Common myeloid progenitor, CD34-positive (primary cell): ENCODE data around the gene PTPN13.
"Not testable (repeated sequence)": the region's sequence is repeated elsewhere in the genome, so short reads cannot be mapped to it uniquely, and the experiment has no call there.

ENCODE experiments used
- CTCF ChIA-PET: fragments of 350-600 bp; sonication (Branson Sonifier 250); formaldehyde crosslinking; loops from one replicate; lab custom pipeline; 2021; ENCODE audit warnings: antibody characterized with exemption; lab: Charles Lee
- POLR2A ChIA-PET: fragments of 350-600 bp; sonication (Branson Sonifier 250); formaldehyde crosslinking; loops from one replicate; lab custom pipeline; 2021; ENCODE audit warnings: antibody characterized with exemption; lab: Charles Lee
- DNase-seq, 3 donors: peaks; one replicate each; pipeline versions ENCODE4 v3.0.0 to v3.0.0-alpha.2; 2013
- H3K27ac ChIP-seq, 2 experiments: 1 replicate in 1 of 2; 2 replicates in 1 of 2; pipeline ENCODE4 v1.7.0; 2013; ENCODE audit warnings: inconsistent platforms in 2 of 2, low read length in 2 of 2, mild to moderate bottlenecking in 2 of 2, low read depth in 1 of 2, moderate library complexity in 1 of 2; ENCODE audit not compliant: severe bottlenecking in 2 of 2, insufficient read depth in 1 of 2, poor library complexity in 1 of 2
- H3K27me3 ChIP-seq, 5 experiments: replicated peaks in 2 of 5; 1 replicate in 3 of 5; 2 replicates in 2 of 5; pipeline versions ENCODE4 v1.6.1 to v1.7.0; 2013; ENCODE audit warnings: low read length in 4 of 5, mild to moderate bottlenecking in 2 of 5, moderate library complexity in 2 of 5, inconsistent platforms in 1 of 5; ENCODE audit not compliant: insufficient read depth in 5 of 5, control insufficient read depth in 4 of 5
- H3K36me3 ChIP-seq, 4 experiments: 1 replicate in 2 of 4; 2 replicates in 2 of 4; pipeline versions ENCODE4 v1.6.1 to v1.7.0; 2013; ENCODE audit warnings: low read length in 3 of 4, control low read depth in 1 of 4, mild to moderate bottlenecking in 1 of 4; ENCODE audit not compliant: control insufficient read depth in 4 of 4, insufficient read depth in 4 of 4
- H3K4me1 ChIP-seq, 4 experiments: 1 replicate in 3 of 4; 2 replicates in 1 of 4; pipeline versions ENCODE4 v1.6.1 to v1.7.1; 2013; ENCODE audit warnings: low read length in 3 of 4, mild to moderate bottlenecking in 3 of 4, control low read depth in 1 of 4, inconsistent platforms in 1 of 4, moderate library complexity in 1 of 4; ENCODE audit not compliant: control insufficient read depth in 4 of 4, insufficient read depth in 4 of 4; ENCODE audit errors: control extremely low read depth in 1 of 4
- H3K4me3 ChIP-seq, 7 experiments: 1 replicate in 4 of 7; 2 replicates in 3 of 7; pipeline versions ENCODE4 v1.5.1 to v1.7.0; 2013; ENCODE audit warnings: mild to moderate bottlenecking in 7 of 7, low read length in 6 of 7, moderate library complexity in 6 of 7, inconsistent platforms in 2 of 7, low read depth in 2 of 7, control low read depth in 1 of 7; ENCODE audit not compliant: insufficient read depth in 4 of 7, control insufficient read depth in 1 of 7; ENCODE audit errors: extremely low read depth in 1 of 7
- H3K9me3 ChIP-seq, 5 experiments: 1 replicate in 4 of 5; 2 replicates in 1 of 5; pipeline versions ENCODE4 v1.6.1 to v1.7.1; 2013; ENCODE audit warnings: low read length in 4 of 5, mild to moderate bottlenecking in 2 of 5, inconsistent platforms in 1 of 5, low read depth in 1 of 5, moderate library complexity in 1 of 5; ENCODE audit not compliant: control insufficient read depth in 4 of 5, insufficient read depth in 2 of 5; ENCODE audit errors: control extremely low read depth in 1 of 5
- WGBS: methylation state at CpG from one replicate; pipeline ENCODE4 v1.1.5; 2013; ENCODE audit not compliant: insufficient coverage; 5-methylcytosine and 5-hydroxymethylcytosine counted together

The PTPN13 gene

GRCh38 chr4:86640469-86640868, 46.4 kb downstream of the PTPN13 start:
- Histone ChIP-seq H3K4me1 (no peaks in the 10 kb centered on the region), H3K27ac (no peak overlapping the region), H3K36me3 (peaks cover 0 to 3% (median 0%) of the 10 kb centered on the region in 4 experiments), H3K27me3 (no peaks in the 10 kb centered on the region), H3K9me3 (peaks cover 0 to 3% (median 0%) of the 10 kb centered on the region in 5 experiments), H3K4me3 (no peak overlapping the region)
- ChIA-PET CTCF (no interaction called here), POLR2A (no interaction called here)
- WGBS, result no CpG with 5 or more reads among the region's 1 CpG
- no peak for DNase-seq

DNA sequence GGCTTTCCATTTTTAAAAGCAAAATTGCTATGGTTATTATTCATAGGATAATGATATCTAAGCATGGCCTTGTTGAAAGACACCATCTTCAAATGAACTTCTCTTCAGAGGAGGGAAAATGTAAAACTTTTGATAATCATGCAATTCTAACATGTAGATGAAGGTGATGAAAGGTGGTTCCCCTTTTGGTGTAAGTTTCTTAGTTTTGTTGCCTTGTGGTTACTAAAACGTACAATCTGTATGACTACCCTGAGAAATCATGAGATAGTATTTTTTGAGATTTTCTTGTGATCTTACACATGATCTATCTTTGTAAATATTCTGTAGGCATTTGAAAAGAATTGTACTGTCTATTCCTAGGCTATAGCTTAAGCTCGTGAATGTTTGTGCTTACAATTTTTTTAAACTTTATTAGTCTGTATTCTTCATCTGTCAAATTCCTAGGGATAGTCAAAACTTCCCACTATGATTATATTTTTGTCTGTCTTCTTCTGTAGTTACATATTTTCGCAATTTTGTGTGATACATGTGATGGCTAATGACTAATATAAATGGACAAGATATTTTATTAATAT, 47.5 kb downstream of the PTPN13 start:
- WGBS, result no CpG with 5 or more reads among the region's 3 CpGs
- POLR2A ChIA-PET, result no interaction called here

GRCh38 chr4:86644892-86645291, 50.8 kb downstream of the PTPN13 start:
- ChIA-PET POLR2A (no interaction called here), CTCF (interaction anchor here (0.5 kb wide), 1 partner anchor 8 kb away, joined by 3 read pairs; no protein-coding TSS in a partner anchor)
- Histone ChIP-seq H3K27ac (no peak overlapping the region), H3K36me3 (no peaks in the 10 kb centered on the region), H3K9me3 (peaks cover under 1 to 17% (median 3%) of the 10 kb centered on the region in 5 experiments), H3K4me1 (no peaks in the 10 kb centered on the region), H3K4me3 (no peak overlapping the region), H3K27me3 (no peaks in the 10 kb centered on the region)
- DNase-seq, result no peak
- WGBS, result 97% methylated on average over 6 of the region's 8 CpGs

More for the DNA sequence above, 47.5 kb downstream of the PTPN13 start:
- Histone ChIP-seq H3K36me3 (no peaks in the 10 kb centered on the region), H3K27ac (no peak overlapping the region), H3K4me3 (no peak overlapping the region), H3K27me3 (no peaks in the 10 kb centered on the region), H3K4me1 (no peaks in the 10 kb centered on the region), H3K9me3 (no peaks in the 10 kb centered on the region)
- DNase-seq, result peak in 2 of 3 donors; percentile 36 to 51
- CTCF ChIA-PET, result no interaction called here

- no peaks in the 10 kb centered on the region for H3K4me1 ChIP-seq
- peaks cover 2 to 45% (median 10%) of the 10 kb centered on the region in 5 experiments for H3K9me3 ChIP-seq
- no peak overlapping the region for H3K4me3 ChIP-seq
- no peak overlapping the region for H3K27ac ChIP-seq
- no peak for DNase-seq
- H3K36me3 ChIP-seq, result peaks cover 0 to 4% (median 0%) of the 10 kb centered on the region in 4 experiments
- ChIA-PET CTCF (no interaction called here), POLR2A (no interaction called here)
- no CpG with 5 or more reads among the region's 1 CpG for WGBS
- H3K27me3 ChIP-seq, result no peaks in the 10 kb centered on the region
Observed at GRCh38 chr4:86652332-86652932, 58.3 kb downstream of the PTPN13 start.

DNA sequence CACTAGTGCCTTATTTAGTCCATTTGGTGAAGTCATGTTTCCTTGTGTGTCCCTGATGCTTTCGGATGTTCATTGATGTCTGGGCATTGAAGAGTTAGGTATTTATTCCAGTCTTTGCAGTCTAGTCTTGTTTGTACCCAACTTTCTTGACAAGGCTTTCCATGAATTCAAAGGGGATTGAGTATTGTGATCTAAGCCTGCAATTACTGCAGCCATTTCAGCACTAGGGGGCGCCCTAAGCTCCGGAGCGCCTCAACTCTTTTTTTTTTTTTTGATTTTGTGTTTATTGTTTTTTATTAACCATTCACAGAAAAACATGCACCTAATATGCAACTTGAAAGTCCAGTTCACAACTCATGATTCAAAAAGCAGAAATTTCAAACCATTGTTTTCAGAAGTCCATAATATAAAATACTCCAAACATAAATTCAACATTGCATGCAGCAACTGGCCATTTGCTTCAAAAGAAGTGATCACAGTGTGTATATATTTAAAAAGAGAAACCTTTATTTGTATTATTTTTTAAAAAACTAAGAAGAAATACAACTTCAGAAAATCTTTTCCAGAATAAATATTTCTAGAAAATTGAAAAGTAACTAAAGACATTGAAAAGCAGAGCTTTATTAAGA, 59.2 kb downstream of the PTPN13 start:
- peaks cover 2 to 45% (median 6%) of the 10 kb centered on the region in 5 experiments for H3K9me3 ChIP-seq
- H3K4me3 ChIP-seq, result no peak overlapping the region
- ChIA-PET POLR2A (no interaction called here), CTCF (interaction anchor here (0.6 kb wide), 1 partner anchor 9 kb away, joined by 3 read pairs; no protein-coding TSS in a partner anchor)
- DNase-seq, result peak in 2 of 3 donors; percentile 19 to 21
- WGBS, result no CpG with 5 or more reads among the region's 4 CpGs
- H3K27ac ChIP-seq, result no peak overlapping the region
- no peaks in the 10 kb centered on the region for H3K27me3 ChIP-seq
- no peaks in the 10 kb centered on the region for H3K4me1 ChIP-seq
- H3K36me3 ChIP-seq, result peaks cover 0 to 5% (median 0%) of the 10 kb centered on the region in 4 experiments

- peaks cover 0 to 17% (median 5%) of the 10 kb centered on the region in 5 experiments for H3K9me3 ChIP-seq
- H3K36me3 ChIP-seq, H3K4me3 ChIP-seq, CTCF ChIA-PET, H3K27ac ChIP-seq, H3K27me3 ChIP-seq, DNase-seq, H3K4me1 ChIP-seq: not testable (repeated sequence)
- 98% methylated on average over 8 of the region's 10 CpGs for WGBS
- POLR2A ChIA-PET, result interaction anchor here (0.6 kb wide), 1 partner anchor 25 kb away, joined by 3 read pairs; no protein-coding TSS in a partner anchor
Observed at GRCh38 chr4:86656781-86657180, 62.7 kb downstream of the PTPN13 start.

GRCh38 chr4:86657382-86657781, 63.3 kb downstream of the PTPN13 start:
- ChIA-PET CTCF (no interaction called here), POLR2A (interaction anchor here (0.6 kb wide), 1 partner anchor 26 kb away, joined by 3 read pairs; no protein-coding TSS in a partner anchor)
- no peaks in the 10 kb centered on the region for H3K4me1 ChIP-seq
- H3K27ac ChIP-seq, result no peak overlapping the region
- H3K9me3 ChIP-seq, result peaks cover 0 to 14% (median 3%) of the 10 kb centered on the region in 5 experiments
- WGBS, result 100% methylated on average over 1 of the region's 1 CpG
- H3K36me3 ChIP-seq, result peaks cover 0 to 5% (median 0%) of the 10 kb centered on the region in 4 experiments
- no peaks in the 10 kb centered on the region for H3K27me3 ChIP-seq
- no peak for DNase-seq
- no peak overlapping the region for H3K4me3 ChIP-seq
